ENCODE data around the gene SEMA6A. TPM values are rescaled to one million over a fixed set of nuclear protein-coding genes. Genes with fewer than 3 reads are reported as not detected.

The SEMA6A gene
- polyA plus RNA-seq, 1 of the 3 experiments (the other 2 are of a cell fraction): 0.18 TPM

- 92% methylated on average over 3 of the region's 3 CpGs for WGBS (ENCODE audit: low lambda C conversion rate)
- Histone ChIP-seq H3K9me3 (no peaks in the 10 kb centered on the region), H3K4me3 (ENCODE audit: low read depth in 2 of 2, low read length in 1 of 2) (no peak overlapping the region), H3K27me3 (ENCODE audit: insufficient read depth) (no peaks in the 10 kb centered on the region), H3K9ac (no peak overlapping the region), H4K20me1 (ENCODE audit: insufficient read depth) (no peaks in the 10 kb centered on the region), H3K9me2 (no peaks in the 10 kb centered on the region), H3K4me2 (no peak overlapping the region), H3F3A (replicated peaks; ENCODE audit: insufficient read depth) (peaks cover 15% of the 10 kb centered on the region), H2AFZ (ENCODE audit: low read depth) (no peak overlapping the region), H3K79me2 (ENCODE audit: insufficient read depth) (no peaks in the 10 kb centered on the region), H3K36me3 (replicated peaks in 1 of 2; ENCODE audit: control insufficient read depth in 1 of 2, insufficient read depth in 2 of 2, low read length in 1 of 2) (no peaks in the 10 kb centered on the region), H3K4me1 (ENCODE audit: control insufficient read depth in 1 of 2, insufficient read depth in 2 of 2, low read depth in 1 of 2, low read length in 1 of 2) (peaks cover 10 to 18% of the 10 kb centered on the region in 2 experiments; a peak in 3 of 4 replicates), H3K27ac (ENCODE audit: low read depth in 2 of 2, low read length in 1 of 2) (no peak overlapping the region)
- ChIA-PET POLR2A (no interaction called here), CTCF (no interaction called here)
- TF ChIP-seq RFX5 (IDR thresholded peaks at IDR 0.05; ENCODE audit: low read length) (no peak), FOXJ3 (CRISPR knock-in tag; IDR thresholded peaks at IDR 0.05) (no peak), NRF1 (IDR thresholded peaks at IDR 0.05; ENCODE audit: low read depth, low read length) (no peak), SIN3A (IDR thresholded peaks at IDR 0.05; ENCODE audit: borderline replicate concordance, low read depth, low read length) (no peak), RXRA (IDR thresholded peaks at IDR 0.05; ENCODE audit: borderline replicate concordance, low read depth) (no peak), USF2 (IDR thresholded peaks at IDR 0.05; ENCODE audit: borderline replicate concordance, low read depth, low read length) (no peak), POLR2AphosphoS5 (IDR thresholded peaks at IDR 0.05; ENCODE audit: low read depth, low read length) (no peak), MEF2A (IDR thresholded peaks at IDR 0.05; ENCODE audit: borderline replicate concordance, low read depth) (no peak), CTCF (IDR thresholded peaks at IDR 0.05) (no peak), JUND (IDR thresholded peaks at IDR 0.05) (no peak)
- DNase-seq: no peak
Observed at GRCh38 chr5:116449458-116449857, 125.2 kb downstream of the SEMA6A start.

- Histone ChIP-seq H2AFZ (ENCODE audit: low read depth) (no peak overlapping the region), H4K20me1 (ENCODE audit: insufficient read depth) (no peaks in the 10 kb centered on the region), H3K79me2 (ENCODE audit: insufficient read depth) (no peaks in the 10 kb centered on the region), H3K36me3 (replicated peaks in 1 of 2; ENCODE audit: control insufficient read depth in 1 of 2, insufficient read depth in 2 of 2, low read length in 1 of 2) (no peaks in the 10 kb centered on the region), H3K9me3 (no peaks in the 10 kb centered on the region), H3F3A (replicated peaks; ENCODE audit: insufficient read depth) (peaks cover 11% of the 10 kb centered on the region), H3K4me3 (ENCODE audit: low read depth in 2 of 2, low read length in 1 of 2) (no peak overlapping the region), H3K9ac (no peak overlapping the region), H3K9me2 (no peaks in the 10 kb centered on the region), H3K27ac (ENCODE audit: low read depth in 2 of 2, low read length in 1 of 2) (no peak overlapping the region), H3K27me3 (ENCODE audit: insufficient read depth) (no peaks in the 10 kb centered on the region), H3K4me2 (no peak overlapping the region), H3K4me1 (ENCODE audit: control insufficient read depth in 1 of 2, insufficient read depth in 2 of 2, low read depth in 1 of 2, low read length in 1 of 2) (peaks cover 7 to 13% of the 10 kb centered on the region in 2 experiments; a peak in 3 of 4 replicates)
- CTCF ChIA-PET: interaction anchor here (0.9 kb wide), 1 partner anchor 22 kb away, joined by 3 read pairs; no protein-coding TSS in a partner anchor
- POLR2A ChIA-PET: no interaction called here
- no peak for DNase-seq
- 69% methylated on average over 5 of the region's 5 CpGs for WGBS (ENCODE audit: low lambda C conversion rate)
- TF ChIP-seq RXRA (IDR thresholded peaks at IDR 0.05; ENCODE audit: borderline replicate concordance, low read depth) (no peak), MXI1 (IDR thresholded peaks at IDR 0.05; ENCODE audit: low read depth, low read length) (no peak), ZBTB33 (IDR thresholded peaks at IDR 0.05; ENCODE audit: borderline replicate concordance, low read depth) (no peak), YY1 (IDR thresholded peaks at IDR 0.05; ENCODE audit: low read depth) (no peak), FOXM1 (IDR thresholded peaks at IDR 0.05; ENCODE audit: low read depth) (no peak), MAX (IDR thresholded peaks at IDR 0.05; ENCODE audit: low read depth) (no peak), TEAD4 (IDR thresholded peaks at IDR 0.05; ENCODE audit: borderline replicate concordance, insufficient read depth) (no peak), SIN3A (IDR thresholded peaks at IDR 0.05; ENCODE audit: borderline replicate concordance, low read depth, low read length) (no peak), RCOR1 (IDR thresholded peaks at IDR 0.05; ENCODE audit: low read length) (no peak), JUND (IDR thresholded peaks at IDR 0.05) (no peak), TAF1 (IDR thresholded peaks at IDR 0.05; ENCODE audit: borderline replicate concordance, low read depth, low read length) (no peak), NFIC (IDR thresholded peaks at IDR 0.05; ENCODE audit: borderline replicate concordance) (no peak), FOSL2 (IDR thresholded peaks at IDR 0.05; ENCODE audit: borderline replicate concordance, low read depth) (no peak), SMC3 (IDR thresholded peaks at IDR 0.05; ENCODE audit: low read depth, low read length) (no peak), TCF12 (IDR thresholded peaks at IDR 0.05) (no peak), USF2 (IDR thresholded peaks at IDR 0.05; ENCODE audit: borderline replicate concordance, low read depth, low read length) (no peak), NRF1 (IDR thresholded peaks at IDR 0.05; ENCODE audit: low read depth, low read length) (no peak), ELF1 (IDR thresholded peaks at IDR 0.05) (no peak), MEF2A (IDR thresholded peaks at IDR 0.05; ENCODE audit: borderline replicate concordance, low read depth) (no peak)
Observed at GRCh38 chr5:116448870-116449427, 125.7 kb downstream of the SEMA6A start.
